GOT3 (cell line): ENCODE data around the gene SGPP2.

Experiments
- DNase-seq: peaks from one replicate; lab custom pipeline; 2025; ENCODE audit warnings: mixed read lengths; lab: John Stamatoyannopoulos, UW

Gene SGPP2

DNA sequence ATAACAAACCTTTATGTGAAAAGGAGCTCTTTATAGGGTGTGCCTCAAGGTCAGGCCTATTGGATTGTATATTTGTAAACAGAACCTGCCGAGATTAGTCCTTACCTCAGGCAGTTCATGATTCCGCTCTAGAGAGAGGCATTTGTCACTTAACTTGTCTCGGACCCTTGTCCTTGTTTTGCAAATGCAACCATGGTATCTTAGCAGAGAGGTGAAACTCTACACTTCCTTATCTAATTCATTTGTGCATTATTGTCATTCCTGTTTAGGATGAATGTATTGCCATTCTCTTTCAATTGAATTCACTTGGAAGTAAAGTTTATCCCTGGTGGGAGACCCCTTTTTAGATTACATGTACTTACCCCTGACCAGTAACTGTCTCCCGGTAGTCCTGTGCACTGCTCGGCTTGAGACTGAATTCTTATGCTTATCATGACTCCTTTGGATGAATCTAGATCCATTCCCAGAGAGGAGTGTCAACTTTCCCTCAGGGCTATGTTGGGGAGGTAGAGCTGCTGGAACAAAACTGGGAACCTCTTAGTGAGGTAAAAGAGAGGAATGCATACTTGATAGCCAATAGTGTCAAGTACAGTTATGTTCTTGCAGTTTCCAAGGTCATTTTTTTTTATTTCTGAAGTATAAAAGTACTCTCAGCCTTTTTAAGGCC is 46.6 kb downstream of the SGPP2 start:
- DNase-seq: no peak

DNA sequence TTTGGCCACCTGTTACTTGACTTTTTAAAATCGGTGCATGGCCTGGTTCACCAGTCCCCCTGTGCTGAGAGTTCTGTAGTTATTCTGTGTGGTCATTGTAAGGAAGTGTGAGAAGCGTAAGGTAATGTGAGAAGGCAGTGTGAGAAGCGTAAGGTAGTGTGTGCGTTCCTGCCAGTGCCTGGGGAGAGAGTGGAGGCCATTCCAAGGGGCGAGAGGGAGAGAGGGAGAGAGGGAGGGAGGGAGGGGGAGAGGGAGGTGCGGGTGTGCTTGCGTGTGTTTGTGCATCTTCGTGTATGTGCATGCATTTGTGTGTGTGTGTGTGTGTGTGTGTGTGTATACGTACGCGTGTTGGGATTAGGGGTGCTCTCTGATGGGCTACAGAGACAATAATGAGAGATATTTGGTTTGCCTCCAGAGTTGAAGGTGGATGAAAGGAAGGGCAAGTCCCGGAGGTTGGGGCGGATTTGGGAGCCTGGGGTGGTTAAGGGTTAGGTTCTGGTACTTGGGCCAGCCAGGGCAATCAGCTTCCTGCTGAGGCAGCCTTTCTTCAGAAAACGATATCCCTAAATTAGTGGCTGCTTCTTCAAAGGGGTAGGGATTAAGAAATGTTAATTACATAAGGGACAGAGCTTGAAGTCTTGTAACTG is 53.7 kb downstream of the SGPP2 start:
- DNase-seq: no peak

DNA sequence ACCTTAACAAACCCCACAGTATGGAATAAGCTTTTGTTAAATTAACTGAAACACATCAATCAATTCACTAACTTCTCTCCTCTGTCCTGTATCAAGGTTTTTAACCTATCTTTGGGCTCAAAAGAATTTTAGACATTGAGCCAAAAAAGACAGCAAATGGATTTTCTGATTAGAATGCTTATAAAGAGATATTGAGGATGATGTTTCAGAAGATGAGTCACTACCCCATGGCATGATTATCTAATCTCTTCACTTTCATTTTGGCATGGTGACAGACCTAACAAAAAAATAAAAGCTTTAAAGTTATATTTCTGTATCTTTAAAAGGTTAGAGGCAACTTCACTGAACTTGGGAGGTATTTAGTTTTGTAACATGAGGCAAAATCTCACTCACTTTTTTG is 55.5 kb downstream of the SGPP2 start:
- DNase-seq: no peak

DNA sequence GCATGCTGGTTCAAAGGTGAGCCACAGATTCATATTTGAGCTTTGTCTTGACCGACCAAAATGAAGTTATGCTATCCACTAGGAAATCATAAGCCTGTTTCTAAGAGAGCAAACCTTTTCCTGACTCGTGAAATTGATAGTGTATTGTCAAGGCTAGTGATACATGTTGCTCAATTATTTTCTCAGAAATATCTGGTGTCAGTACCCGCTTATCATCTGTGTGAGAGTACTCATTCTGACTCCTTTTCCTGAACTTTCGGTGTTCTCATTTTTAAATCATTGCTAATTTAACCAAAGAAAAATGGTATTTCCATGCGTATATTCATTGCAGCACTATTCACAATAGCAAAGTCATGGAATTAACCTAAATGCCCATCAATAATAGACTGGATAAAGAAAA is 56.2 kb downstream of the SGPP2 start:
- no peak for DNase-seq

DNA sequence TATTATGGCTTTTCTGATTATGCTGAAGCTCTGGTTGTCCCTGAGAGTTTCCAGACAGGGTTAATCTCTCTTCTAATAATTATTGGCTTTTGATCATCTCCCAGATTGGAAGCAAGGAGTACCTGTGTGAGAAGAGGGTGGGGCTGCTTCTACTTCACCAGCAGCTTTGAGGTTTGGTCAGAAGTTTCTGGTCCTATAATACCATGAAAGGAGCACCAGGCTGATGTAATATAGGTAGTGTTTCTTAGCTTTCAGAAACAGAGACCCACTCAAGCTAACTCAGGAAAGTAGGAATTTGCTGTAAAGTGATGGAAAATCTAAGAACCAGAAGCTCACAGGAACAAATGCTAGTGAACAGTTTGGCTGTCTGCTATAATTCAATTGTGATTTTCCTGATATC is 57.6 kb downstream of the SGPP2 start:
- DNase-seq: no peak

DNA sequence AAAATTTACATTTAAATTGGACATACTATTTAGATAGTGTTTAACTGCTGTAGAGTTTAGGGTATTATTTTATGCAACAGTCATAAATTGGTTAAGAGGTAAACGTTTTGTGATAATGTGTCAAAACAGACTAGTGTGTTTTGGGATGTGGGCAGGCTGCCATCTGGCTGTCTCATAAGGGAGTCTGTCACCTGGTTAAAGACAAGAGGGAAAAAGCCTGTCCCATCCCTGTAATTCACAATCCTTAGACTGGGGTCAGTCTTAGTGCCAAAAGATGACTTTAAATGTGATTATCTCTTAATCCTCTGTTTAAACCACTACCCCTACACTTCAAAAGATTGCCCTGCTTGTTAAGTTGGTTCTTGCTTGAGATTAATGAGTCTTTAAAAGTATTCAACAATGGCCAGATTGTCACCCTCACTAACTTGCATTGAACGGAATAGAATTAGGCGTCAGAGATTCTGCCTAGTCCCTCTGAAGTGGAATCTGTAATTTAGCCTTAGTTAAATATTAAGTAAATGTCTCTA is 59.2 kb downstream of the SGPP2 start:
- no peak for DNase-seq

DNA sequence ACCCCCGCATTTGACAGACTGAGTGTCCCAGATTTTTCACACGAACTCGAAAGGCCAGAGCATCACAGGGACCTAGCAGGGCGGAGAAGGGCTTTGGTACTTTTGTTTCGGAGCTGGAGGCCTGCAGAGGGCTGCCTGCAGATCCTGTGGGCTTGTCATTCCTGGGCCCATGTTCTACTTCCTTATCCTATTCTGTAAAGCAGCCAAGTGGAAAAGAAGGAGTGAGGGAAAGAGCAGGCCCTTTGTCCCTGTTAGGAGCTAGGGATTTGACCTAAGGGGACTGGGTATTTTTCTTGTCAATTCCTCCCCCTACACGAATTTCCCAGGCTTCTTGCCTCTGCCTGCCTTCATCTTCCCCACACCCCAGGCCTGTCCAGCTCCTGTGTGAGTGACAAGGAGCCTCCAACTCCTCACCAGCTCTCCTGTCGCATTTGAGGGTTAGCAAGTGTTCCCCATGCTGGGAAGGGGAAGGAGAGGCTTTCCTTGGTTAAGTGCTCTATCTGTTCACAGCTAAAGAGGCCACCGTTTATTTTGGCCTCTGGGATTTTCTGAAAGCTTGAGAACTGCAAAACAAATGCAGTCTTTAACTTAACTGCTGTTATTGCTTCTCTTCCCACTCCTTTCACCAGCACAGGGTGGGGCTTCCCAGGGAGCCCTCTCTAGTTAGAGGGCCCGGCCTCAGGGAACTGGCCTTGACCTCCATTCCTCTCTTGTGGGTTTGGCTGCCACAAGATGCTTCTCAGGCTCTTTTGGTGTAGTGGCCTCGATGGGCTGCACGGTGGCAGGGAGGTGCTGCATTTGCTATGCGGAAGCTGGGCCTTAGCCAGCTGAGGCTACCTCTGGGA is 61.2 kb downstream of the SGPP2 start:
- no peak for DNase-seq

DNA sequence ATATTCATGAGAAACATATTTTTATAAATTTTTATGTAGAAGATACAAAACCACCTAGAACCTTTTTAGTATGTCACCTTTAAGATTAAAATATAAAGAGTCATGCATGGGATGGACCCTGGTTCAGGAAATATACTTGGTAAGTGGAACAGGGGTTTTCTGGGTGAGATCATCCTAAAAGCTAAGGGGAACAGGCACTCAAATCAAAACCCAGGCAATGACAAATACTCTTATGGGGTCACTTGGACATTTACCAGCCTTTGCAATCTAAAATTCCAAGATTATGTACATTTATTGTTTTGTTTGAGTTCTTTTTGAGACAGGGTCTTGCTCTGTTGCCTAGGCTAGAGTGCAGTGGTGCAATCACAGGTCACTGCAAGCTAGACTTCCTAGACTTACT is 65.8 kb downstream of the SGPP2 start:
- no peak for DNase-seq

DNA sequence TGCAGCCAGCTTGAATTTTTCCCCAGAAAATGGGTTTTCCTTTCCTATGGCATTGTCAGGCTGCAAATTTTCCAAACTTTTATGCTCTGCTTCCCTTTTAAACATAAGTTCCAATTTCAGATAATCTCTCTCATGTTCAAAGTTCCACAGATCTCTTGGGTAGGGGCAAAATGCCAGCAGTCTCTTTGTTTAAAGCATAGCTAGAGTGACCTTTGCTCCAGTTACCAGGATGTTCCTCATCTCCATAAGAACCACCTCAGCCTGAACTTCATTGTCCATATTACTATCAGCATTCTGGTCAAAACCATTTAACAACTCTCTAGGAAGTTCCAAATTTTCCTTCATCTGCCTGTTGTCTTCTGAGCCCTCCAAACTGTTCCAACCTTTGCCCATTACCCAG is 68.3 kb downstream of the SGPP2 start:
- DNase-seq: no peak

DNA sequence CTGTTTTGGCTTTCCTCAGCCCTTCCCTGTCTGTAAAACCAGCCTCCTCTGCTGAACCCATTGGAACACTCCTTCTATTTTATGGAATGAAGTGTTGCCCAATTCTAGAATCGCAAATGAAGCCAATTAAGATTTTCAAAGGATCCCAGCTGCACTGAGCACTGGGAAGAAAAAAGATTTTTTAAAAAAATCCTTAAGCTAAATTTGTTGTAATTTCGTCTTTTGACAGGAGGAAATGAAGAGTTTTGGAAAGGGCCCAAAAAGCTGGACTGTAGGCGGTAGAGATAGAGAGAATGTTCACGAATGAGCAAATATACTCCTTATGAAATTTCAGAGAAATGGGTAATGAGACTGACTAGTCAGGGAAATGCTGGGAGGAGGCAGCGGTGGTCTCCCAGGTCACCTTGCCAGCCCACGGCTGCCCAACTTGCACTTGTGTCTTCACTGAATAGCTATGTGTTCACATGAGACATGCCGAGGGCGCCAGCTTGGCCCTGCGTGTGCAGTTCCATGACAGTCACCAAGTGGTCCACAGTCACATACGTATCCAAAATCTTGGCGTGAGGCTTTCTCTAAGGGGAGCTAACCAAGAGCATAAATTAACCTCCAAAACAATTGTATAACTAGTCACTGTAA is 69.9 kb downstream of the SGPP2 start:
- DNase-seq: no peak

DNA sequence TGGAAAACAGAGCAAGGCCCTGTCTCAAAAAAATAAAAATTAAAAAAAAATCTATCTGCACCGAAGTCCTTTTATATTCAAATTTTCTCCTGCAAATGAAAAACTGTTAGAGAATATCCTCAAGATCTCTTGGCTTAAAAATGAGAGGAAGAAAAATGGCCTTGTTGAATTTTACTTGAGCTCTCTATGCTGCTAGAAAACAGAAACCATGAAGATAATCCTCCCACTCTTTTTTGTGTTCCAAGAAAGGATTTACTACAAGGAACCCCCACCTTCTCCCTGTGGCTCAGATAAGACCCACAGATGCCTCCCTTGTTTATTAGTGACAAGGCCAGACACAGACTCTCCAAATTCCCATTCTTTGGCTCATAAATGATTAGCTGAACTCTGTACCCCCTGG is 71.0 kb downstream of the SGPP2 start:
- DNase-seq: no peak

DNA sequence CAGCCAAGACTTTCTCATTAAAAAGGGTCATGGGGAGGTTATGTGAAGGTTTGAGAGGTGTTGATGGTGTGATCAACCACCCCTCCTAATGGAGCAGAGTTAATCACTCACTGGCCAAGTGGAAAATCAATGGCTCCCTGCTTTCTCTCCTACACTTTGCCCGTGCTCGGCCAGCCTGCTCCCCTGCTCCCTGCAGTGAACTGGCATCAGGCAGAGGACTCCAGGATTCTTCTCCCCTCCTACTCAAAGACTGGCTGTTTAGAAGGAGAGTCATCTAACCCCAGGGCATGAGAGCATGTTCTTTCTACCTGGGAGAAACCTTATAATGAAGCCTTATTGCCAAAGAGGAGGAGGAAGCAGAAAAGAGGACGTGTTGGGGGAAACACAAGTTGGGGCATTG is 74.9 kb downstream of the SGPP2 start:
- no peak for DNase-seq

DNA sequence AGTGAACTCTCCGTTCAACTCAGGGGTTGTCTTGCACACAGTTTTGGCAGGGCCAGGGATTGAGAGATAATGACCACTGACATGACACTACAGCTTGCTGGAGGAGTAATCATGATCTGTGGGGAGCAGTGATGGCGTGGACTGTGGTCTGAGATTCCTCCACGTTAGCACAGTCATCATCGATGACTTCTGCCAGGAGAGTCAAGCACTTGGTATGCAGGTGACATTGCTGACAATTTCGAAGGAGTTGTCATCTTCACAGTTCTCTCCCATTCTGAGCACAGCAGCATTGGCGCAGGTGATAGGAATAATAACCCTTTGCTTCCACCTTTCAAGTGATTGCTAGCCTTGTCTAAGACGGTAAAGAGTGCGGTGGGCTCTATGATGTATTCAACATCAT is 79.8 kb downstream of the SGPP2 start:
- DNase-seq: no peak

DNA sequence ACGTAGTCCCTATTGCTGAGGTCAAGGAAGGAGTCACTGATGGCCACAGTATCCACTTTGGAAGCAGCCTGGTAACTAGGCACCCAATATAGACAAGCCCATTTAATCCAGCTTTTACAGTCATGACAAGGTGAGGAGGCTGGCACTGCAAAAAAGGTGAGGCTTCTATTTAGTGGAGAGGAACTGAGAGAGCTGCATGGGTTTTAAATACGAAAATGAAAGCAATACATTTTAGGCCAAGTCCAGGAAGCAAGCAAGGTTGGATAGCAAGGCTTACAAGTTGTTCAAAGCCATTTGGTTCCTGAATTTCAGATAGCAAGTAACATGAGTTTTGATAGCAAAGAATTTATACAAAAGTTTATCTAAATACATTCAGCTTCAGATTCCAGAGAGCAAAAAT is 80.4 kb downstream of the SGPP2 start:
- no peak for DNase-seq

DNA sequence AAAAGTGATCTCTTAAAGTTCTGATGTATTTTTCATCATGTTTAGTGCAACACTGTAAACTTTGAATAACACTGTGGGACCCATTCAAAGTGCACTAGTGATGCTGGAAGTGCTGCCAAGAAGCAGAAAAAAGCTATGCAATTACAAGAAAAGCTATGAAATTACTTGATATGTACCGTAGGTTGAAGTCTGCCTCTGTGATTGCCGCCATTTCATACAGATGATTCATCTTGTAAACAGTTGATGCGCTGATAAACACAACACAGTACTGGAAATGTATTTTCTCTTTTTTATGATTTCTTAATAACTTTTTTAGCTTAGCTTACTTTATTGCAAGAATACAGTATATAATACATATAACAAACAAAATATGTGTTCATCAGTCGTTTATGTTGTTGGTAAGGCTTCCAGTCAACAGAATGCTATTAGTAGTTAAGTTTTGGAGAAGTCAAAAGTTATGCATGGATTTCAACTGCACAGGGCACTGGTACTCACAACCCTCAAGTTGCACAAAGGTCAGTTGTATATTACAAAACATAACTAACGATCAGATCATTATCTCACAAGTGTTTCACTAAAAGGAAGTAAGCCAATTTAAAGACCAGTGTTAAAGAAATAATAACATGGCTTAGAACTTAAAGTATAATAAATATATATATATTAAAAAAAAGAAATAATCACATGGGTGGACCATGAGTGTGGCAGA is 82.0 kb downstream of the SGPP2 start:
- no peak for DNase-seq

DNA sequence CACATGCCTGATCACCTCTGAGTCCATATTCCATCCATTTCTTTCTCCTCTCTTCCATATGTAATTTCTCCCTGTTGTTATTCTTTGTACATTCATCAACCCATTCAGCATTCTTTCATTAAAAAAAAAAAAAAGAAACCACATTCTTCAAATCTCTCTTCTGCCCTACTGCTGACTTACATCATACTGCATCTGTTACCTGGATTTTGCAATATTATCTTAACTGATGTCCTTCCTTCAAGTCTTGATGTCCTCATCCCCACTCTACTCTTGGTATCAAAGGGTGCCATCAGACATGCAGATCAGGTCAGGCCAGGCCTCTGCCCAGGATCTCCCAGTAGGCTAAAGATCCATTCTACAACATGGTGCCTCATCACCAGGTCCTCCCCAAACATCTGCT is 90.6 kb downstream of the SGPP2 start:
- DNase-seq: no peak

DNA sequence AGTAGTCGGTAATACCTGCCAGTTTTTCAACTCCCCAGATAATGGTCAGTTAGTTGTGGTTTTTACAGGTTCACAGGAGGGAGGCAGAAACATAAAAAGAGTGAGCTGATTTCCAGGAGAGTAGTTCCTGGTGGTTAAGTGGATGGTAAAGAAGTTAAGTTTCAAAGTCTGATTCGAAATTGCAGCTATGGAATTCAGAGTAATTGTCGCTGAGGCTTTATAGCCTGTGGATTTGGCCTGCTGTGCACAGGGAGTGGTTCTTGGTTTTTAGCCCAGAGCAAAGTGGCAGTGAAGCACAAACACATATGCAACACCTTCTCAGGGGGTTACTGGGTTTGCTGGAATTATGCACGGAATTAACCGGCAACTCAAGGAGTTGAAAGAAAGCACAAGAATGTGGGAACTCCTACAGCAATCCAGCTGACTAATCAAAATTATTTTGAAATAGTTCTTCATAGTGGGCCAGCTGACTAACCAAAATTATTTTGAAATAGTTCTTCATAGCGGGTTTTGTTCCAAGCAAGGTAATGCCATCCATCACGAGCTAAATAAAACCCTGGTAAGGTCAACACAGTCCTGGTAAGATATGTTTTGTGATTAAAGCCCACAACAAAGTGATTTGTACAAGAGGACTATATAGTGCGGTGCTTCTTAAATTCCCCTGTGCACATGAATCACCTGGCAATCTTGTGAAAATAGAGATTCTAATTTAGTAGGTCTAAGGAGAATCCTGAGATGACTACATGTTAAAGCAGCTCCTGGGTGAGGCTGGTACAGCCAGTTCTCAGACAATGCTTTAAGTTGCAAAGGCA is 94.4 kb downstream of the SGPP2 start:
- no peak for DNase-seq

DNA sequence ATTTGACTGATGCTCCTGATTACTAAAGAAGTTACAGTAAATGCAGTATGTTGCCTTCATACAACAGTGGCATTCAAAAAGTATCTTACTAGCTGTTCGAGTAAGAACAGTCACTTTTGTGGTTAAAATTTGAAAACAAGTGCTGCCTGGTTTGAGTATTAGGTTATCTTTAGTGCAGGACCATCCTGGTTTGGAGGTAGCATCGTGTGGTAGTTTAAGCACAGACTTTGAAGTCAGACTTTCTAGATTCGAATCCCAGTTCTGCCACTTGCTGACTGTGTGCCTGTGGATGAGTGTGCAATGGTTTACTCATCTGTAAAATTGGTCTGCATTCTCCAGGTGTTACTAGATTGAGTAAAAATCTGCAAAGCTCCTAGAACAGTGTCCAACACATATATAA is 96.8 kb downstream of the SGPP2 start:
- DNase-seq: no peak

DNA sequence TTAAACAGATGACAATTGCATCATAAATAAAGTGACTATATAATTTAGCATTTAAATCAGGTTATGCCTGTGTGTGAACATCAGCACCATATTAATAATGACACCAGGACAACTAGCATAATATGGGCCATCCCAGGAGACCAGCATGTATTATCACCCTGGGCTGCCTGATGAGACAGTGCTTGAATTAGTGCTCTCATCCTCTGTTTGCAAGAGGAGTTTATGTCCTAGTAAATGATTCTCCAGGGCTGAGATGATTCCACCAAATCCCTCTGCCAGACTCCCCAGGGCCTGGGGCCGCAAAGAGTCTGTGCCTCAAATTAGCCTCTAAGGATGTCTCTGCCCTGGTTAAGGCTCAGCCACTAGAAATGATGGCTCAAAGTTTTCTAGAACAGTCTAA is 97.7 kb downstream of the SGPP2 start:
- DNase-seq: no peak

DNA sequence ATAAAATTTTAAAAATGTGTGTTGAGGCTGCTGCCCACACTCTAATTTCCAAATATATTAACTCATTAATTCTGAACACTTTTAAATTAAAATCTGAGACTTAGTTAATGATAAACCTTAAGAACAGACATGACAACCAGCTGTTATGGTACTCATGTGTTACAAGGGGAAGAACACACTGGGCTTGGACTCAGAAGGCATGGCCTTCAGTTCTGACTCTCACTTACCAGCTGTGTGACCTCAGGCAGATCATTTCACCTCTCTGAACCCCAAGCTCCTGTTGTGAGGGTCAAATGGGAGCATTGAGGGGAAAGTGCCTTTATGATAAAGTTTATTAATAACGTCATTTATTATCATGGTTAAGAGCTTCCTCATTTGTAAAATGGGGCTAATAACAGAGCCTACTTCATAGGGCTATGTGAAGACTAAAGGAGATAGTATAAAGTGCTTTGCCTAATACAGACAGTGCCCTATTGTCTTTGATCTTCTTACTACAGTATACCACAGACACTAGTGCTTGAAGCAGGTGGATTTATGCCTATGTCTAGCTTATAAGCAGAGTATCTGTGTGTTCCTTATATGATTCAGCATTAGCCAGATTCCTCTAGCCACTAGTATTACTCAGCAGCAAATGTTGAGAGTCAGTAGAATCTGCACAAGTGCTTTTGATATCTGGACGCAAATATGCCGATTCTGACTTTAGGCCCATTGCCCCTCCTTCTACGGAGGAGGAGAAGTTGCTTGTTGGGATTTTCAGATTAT is 99.6 kb downstream of the SGPP2 start:
- no peak for DNase-seq
